ENCODE measurements around the gene SSR4.

GRCh38 chrX:153828723-153829548 lies 34.5 kb downstream of the SSR4 start:
- TF ChIP-seq CTCF (conservative IDR thresholded peaks at IDR 0.05; ENCODE audit: low read depth, low read length) (no peak), EZH2 (IDR thresholded peaks at IDR 0.05; ENCODE audit: low read length, unreplicated experiment) (no peak), EZH2phosphoT487 (IDR thresholded peaks at IDR 0.05; ENCODE audit: borderline replicate concordance, low read length) (no peak)
